K562 (cell line): Measurements from ENCODE around the gene TMEM120B. TPM values are rescaled to one million over a fixed set of nuclear protein-coding genes. Genes with fewer than 3 reads are reported as not detected.

ENCODE experiments used
- ATAC-seq: fragments of 200-7000 bp; cut with Tn5 transposase; 3 replicates; pipeline ENCODE4 v1.9.1; 2020; ENCODE audit warnings: moderate library complexity
- BruUV-seq: library from RNA; stranded (reverse); fragments of 400-500 nt; replicated peaks from 2 replicates; lab custom pipeline; 2021; lab: Mats Ljungman, UMichigan
- CTCF ChIA-PET: fragments of 300-600 bp; formaldehyde crosslinking; extraction: SDS; loops from one replicate; lab custom pipeline; 2021; ENCODE audit warnings: low intra/inter-chr PET ratio; lab: Yijun Ruan, JAX
- POLR2A ChIA-PET: fragments of 300-600, 350-650 bp; sonication (Branson Sonifier 250); formaldehyde crosslinking; extraction: SDS; loops from one replicate; lab custom pipeline; 2021; ENCODE audit warnings: antibody characterized with exemption, inconsistent platforms; lab: Yijun Ruan, JAX
- DNase-seq, 4 experiments: peaks; one replicate each; pipeline versions ENCODE4 v3.0.0 to v3.0.0-alpha.2; 2011 to 2018; ENCODE audit warnings: low spot score in 3 of 4, mixed read lengths in 3 of 4; ENCODE audit errors: extremely low read depth in 1 of 4
- FAIRE-seq: peaks from 2 replicates; lab custom pipeline; 2011; peaks lifted over from hg19 to GRCh38; lab: Jason Lieb, UNC
- H2AFZ ChIP-seq: 2 replicates; pipeline ENCODE4 v1.6.0; 2011; ENCODE audit warnings: low read depth, low read length, control low read depth, inconsistent platforms
- H3K27ac ChIP-seq: fragments of 200-600 bp; 3 replicates; pipeline ENCODE4 v1.8.0; 2011; ENCODE audit warnings: low read depth, mild to moderate bottlenecking, control low read depth, inconsistent platforms, low read length, moderate library complexity, mixed read lengths; ENCODE audit errors: extremely low read depth
- H3K27me3 ChIP-seq, 2 experiments: fragments of 300-600 bp in 1 of 2; 2 replicates in 1 of 2; 3 replicates in 1 of 2; pipeline versions ENCODE4 v1.6.0 to v1.8.0; 2011; ENCODE audit warnings: inconsistent platforms in 2 of 2, low read length in 2 of 2, mild to moderate bottlenecking in 1 of 2, mixed read lengths in 1 of 2, moderate library complexity in 1 of 2; ENCODE audit not compliant: control insufficient read depth in 2 of 2, insufficient read depth in 2 of 2
- H3K36me3 ChIP-seq: fragments of 300-600 bp; 3 replicates; pipeline ENCODE4 v1.8.0; 2011; ENCODE audit warnings: mild to moderate bottlenecking, low read length, inconsistent platforms; ENCODE audit not compliant: control insufficient read depth, insufficient read depth
- H3K4me1 ChIP-seq, 2 experiments: fragments of 200-600 bp in 1 of 2; replicated peaks in 1 of 2; 2 replicates in 1 of 2; 3 replicates in 1 of 2; pipeline versions ENCODE4 v1.5.1 to v1.8.0; 2011; ENCODE audit warnings: inconsistent platforms in 2 of 2, low read length in 2 of 2, mild to moderate bottlenecking in 1 of 2, mixed read lengths in 1 of 2, moderate library complexity in 1 of 2; ENCODE audit not compliant: control insufficient read depth in 2 of 2, insufficient read depth in 2 of 2
- H3K4me2 ChIP-seq: 2 replicates; pipeline ENCODE4 v1.6.1; 2011; ENCODE audit warnings: low read length, control low read depth, inconsistent platforms, mixed read lengths; ENCODE audit not compliant: insufficient read depth
- H3K4me3 ChIP-seq: fragments of 200-600 bp; sonication (generic), shearing (Covaris generic); 2 replicates; pipeline ENCODE4 v1.5.1; 2016; ENCODE audit warnings: control low read depth, inconsistent platforms
- H3K79me2 ChIP-seq: fragments of 200-600 bp; 3 replicates; pipeline ENCODE4 v1.8.0; 2011; ENCODE audit warnings: low read length, inconsistent platforms; ENCODE audit not compliant: control insufficient read depth, insufficient read depth
- H3K9ac ChIP-seq, 2 experiments: 2 replicates each; pipeline versions ENCODE4 v1.6.0 to v1.6.1; 2011; ENCODE audit warnings: low read depth in 2 of 2, low read length in 2 of 2, control low read depth in 1 of 2, inconsistent platforms in 1 of 2, mild to moderate bottlenecking in 1 of 2, mixed read lengths in 1 of 2; ENCODE audit not compliant: insufficient read depth in 1 of 2
- H3K9me1 ChIP-seq: one replicate; pipeline ENCODE4 v1.6.0; 2011; ENCODE audit warnings: inconsistent platforms, mild to moderate bottlenecking, low read length, moderate library complexity; ENCODE audit not compliant: control insufficient read depth, insufficient read depth
- H3K9me3 ChIP-seq: replicated peaks from 2 replicates; pipeline ENCODE4 v1.5.1; 2011; ENCODE audit warnings: low read depth, low read length, inconsistent platforms; ENCODE audit not compliant: control insufficient read depth, insufficient read depth
- H4K20me1 ChIP-seq: replicated peaks from 2 replicates; pipeline ENCODE4 v1.6.1; 2011; ENCODE audit warnings: low read length, inconsistent platforms, mixed read lengths; ENCODE audit not compliant: control insufficient read depth, insufficient read depth
- ARNT ChIP-seq, 2 experiments: fragments of 450-650 bp; IDR thresholded peaks; 2 replicates each; pipeline ENCODE4 v1.6.1; 2016; ENCODE audit warnings: mild to moderate bottlenecking in 1 of 2
- BDP1 ChIP-seq: IDR thresholded peaks from 3 replicates; pipeline ENCODE4 v1.6.1; 2011; ENCODE audit not compliant: insufficient read length, insufficient read depth
- COPS2 ChIP-seq: fragments of 450-650 bp; conservative IDR thresholded peaks from 2 replicates; pipeline ENCODE4 v1.6.1; 2016; ENCODE audit warnings: mild to moderate bottlenecking, moderate library complexity
- GATA2 ChIP-seq: sonication (generic); formaldehyde crosslinking; IDR thresholded peaks from 2 replicates; pipeline ENCODE4 v1.4.0; 2020; ENCODE audit warnings: mild to moderate bottlenecking, missing genetic modification reagents
- TCF7 ChIP-seq: sonication (generic); IDR thresholded peaks from 2 replicates; pipeline ENCODE4 v1.6.1; 2016; ENCODE audit warnings: antibody characterized with exemption, borderline replicate concordance
- ZBTB1 ChIP-seq: sonication (generic); formaldehyde crosslinking; IDR thresholded peaks from 2 replicates; pipeline ENCODE4 v1.8.1; 2023; ENCODE audit warnings: missing genetic modification reagents, low read depth, mild to moderate bottlenecking, borderline replicate concordance
- ZNF830 ChIP-seq: fragments of 250-450 bp; sonication (Bioruptor Pico); IDR thresholded peaks from 2 replicates; pipeline ENCODE4 v1.5.0; 2021; ENCODE audit warnings: mild to moderate bottlenecking
- WGBS: fragments of 100-300 bp; shearing (Covaris generic); methylation state at CpG from one replicate; pipeline ENCODE4 v1.1.6; 2016; ENCODE audit warnings: low coverage, mixed read lengths; ENCODE audit not compliant: insufficient coverage; ENCODE audit errors: missing lambda C conversion rate; 5-methylcytosine and 5-hydroxymethylcytosine counted together
- in situ Hi-C: fragments of 300-500 bp; cut with MboI; formaldehyde crosslinking; loops from 4 replicates; pipeline ENCODE4 v1.15.0; 2018; ENCODE audit warnings: inconsistent platforms, mixed read lengths
- intact Hi-C: fragments of 100-400 bp; cut with micrococcal nuclease; formaldehyde crosslinking; loops from 2 replicates; pipeline ENCODE4 v1.14.2; 2022
- polyA plus RNA-seq, 8 experiments: library from polyadenylated mRNA; depleted of rRNA in 4 of 8; stranded (reverse) in 5 of 8; unstranded in 3 of 8; fragments of >200 nt; fragmentation: Nextera tagmentation in 2 of 8; fragmentation: Illumina TruSeq in 1 of 8; extraction: Ambion mirVana in 2 of 8; extraction: Trizol in 1 of 8; gene quantifications; 2 replicates each; pipeline versions ENCODE4 v1.2.1 to v1.2.3, GENCODE V29; 2011 to 2014; ENCODE audit warnings: inconsistent platforms in 1 of 8, missing spikeins in 1 of 8
- total RNA-seq, 7 experiments: library from RNA; depleted of rRNA in 6 of 7; stranded (reverse); fragments of >200 nt in 6 of 7; fragmentation: Illumina TruSeq in 2 of 7; extraction: Trizol in 2 of 7; gene quantifications; 2 replicates each; pipeline versions ENCODE4 v1.2.1 to v1.2.3, GENCODE V29; 2011 to 2021; ENCODE audit warnings: low replicate concordance in 1 of 7
- TF ChIP-seq, protein P1 (sequence below), 2 experiments: fragments of 450-650 bp in 1 of 2; IDR thresholded peaks; 2 replicates each; pipeline ENCODE4 v1.6.1; 2011 to 2017; ENCODE audit warnings: low read depth in 2 of 2, antibody characterized with exemption in 1 of 2, borderline replicate concordance in 1 of 2, low read length in 1 of 2, mild to moderate bottlenecking in 1 of 2, mixed read lengths in 1 of 2; ENCODE audit not compliant: control insufficient read depth in 1 of 2

Gene TMEM120B
- total and polyA plus RNA-seq, 9 of the 15 experiments (the other 6 are each of a cell fraction or from before 2014, with no cell fraction given) = 1.7 to 18.6 (median 7.4) TPM

DNA sequence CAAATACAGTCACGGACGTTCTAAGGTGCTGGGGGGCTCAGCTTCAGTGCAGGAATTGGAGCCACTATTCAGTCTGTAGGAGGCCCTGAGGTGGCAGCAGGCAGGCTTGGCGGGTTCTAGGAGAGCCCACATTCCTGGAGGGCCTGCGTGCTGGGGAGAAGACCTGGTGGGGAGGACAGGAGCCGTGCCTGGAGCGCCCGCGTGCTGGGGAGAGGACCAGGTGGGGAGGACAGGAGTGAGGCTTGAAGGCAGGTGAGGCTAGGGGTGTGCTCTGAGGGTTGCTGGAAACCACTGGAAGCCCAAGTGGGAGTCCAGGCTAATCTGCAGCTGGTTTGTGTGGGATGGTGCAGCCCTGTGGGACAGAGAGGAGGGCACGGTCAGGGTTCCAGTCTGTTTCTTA, 57.8 kb downstream of the TMEM120B start:
- TF ChIP-seq ZBTB1 (CRISPR knock-in tag) = no peak
- no peak for TF ChIP-seq GATA2 (CRISPR knock-in tag)
- no peak for TF ChIP-seq COPS2
- no peak for TF ChIP-seq BDP1
- TF ChIP-seq, protein P1, sequence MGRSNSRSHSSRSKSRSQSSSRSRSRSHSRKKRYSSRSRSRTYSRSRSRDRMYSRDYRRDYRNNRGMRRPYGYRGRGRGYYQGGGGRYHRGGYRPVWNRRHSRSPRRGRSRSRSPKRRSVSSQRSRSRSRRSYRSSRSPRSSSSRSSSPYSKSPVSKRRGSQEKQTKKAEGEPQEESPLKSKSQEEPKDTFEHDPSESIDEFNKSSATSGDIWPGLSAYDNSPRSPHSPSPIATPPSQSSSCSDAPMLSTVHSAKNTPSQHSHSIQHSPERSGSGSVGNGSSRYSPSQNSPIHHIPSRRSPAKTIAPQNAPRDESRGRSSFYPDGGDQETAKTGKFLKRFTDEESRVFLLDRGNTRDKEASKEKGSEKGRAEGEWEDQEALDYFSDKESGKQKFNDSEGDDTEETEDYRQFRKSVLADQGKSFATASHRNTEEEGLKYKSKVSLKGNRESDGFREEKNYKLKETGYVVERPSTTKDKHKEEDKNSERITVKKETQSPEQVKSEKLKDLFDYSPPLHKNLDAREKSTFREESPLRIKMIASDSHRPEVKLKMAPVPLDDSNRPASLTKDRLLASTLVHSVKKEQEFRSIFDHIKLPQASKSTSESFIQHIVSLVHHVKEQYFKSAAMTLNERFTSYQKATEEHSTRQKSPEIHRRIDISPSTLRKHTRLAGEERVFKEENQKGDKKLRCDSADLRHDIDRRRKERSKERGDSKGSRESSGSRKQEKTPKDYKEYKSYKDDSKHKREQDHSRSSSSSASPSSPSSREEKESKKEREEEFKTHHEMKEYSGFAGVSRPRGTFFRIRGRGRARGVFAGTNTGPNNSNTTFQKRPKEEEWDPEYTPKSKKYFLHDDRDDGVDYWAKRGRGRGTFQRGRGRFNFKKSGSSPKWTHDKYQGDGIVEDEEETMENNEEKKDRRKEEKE (IDR thresholded peaks at IDR 0.05; ENCODE audit: borderline replicate concordance in 1 of 2, control insufficient read depth in 1 of 2, low read depth in 2 of 2, low read length in 1 of 2) = no peak
- no peak for TF ChIP-seq TCF7
- no peak for TF ChIP-seq ZNF830
- TF ChIP-seq ARNT (IDR thresholded peaks at IDR 0.05) = no peak
- peak overlapping the region; percentile 40 to 85; a peak in 3 of 4 replicates for H3K9ac ChIP-seq
- H3K4me2 ChIP-seq = peak overlapping the region; percentile 31; the same call in 1 of the 2 replicates
- no peak overlapping the region for H2AFZ ChIP-seq
- no TSS peak for BruUV-seq
- in situ Hi-C loops (no loop called here), intact Hi-C loops (no loop called here)
- no peaks in the 10 kb centered on the region for H4K20me1 ChIP-seq
- CTCF ChIA-PET = interaction anchor here (5.1 kb wide), 1 partner anchor 73 kb away, joined by 82 read pairs; no protein-coding TSS in a partner anchor
- H3K27ac ChIP-seq = no peak overlapping the region; the same call in 2 of the 3 replicates
- WGBS = 85% methylated on average over 9 of the region's 9 CpGs
- no peaks in the 10 kb centered on the region for H3K79me2 ChIP-seq
- DNase-seq = no peak
- no peak for ATAC-seq
- H3K36me3 ChIP-seq = peaks cover 20% of the 10 kb centered on the region; the same call in 2 of the 3 replicates
- H3K9me1 ChIP-seq = no peaks in the 10 kb centered on the region
- no peaks in the 10 kb centered on the region for H3K27me3 ChIP-seq
- FAIRE-seq = no peak
- H3K4me1 ChIP-seq = peaks cover 17 to 50% of the 10 kb centered on the region in 2 experiments; a peak in 4 of 5 replicates
- H3K4me3 ChIP-seq = no peak overlapping the region
- POLR2A ChIA-PET = interaction anchor here (0.7 to 1.1 kb wide), 2 partner anchors 24 to 31 kb away, joined by 3 to 6 read pairs; no protein-coding TSS in a partner anchor
- H3K9me3 ChIP-seq = no peaks in the 10 kb centered on the region
